Stimulated activated CD4-positive, alpha-beta T cell treated with anti-CD3 and anti-CD28 coated beads, Interleukin-12 subunit alpha, Interleukin-12 subunit beta, amount 100 ng/mL, for 4 hours (primary cell): ENCODE results near the gene PEX10.
"Not testable (repeated sequence)": the region's sequence is repeated elsewhere in the genome, so short reads cannot be mapped to it uniquely, and the experiment has no call there.

Source experiments
- DNase-seq: peaks from one replicate; pipeline ENCODE4 v3.0.0-alpha.2; 2020

Gene PEX10

DNA sequence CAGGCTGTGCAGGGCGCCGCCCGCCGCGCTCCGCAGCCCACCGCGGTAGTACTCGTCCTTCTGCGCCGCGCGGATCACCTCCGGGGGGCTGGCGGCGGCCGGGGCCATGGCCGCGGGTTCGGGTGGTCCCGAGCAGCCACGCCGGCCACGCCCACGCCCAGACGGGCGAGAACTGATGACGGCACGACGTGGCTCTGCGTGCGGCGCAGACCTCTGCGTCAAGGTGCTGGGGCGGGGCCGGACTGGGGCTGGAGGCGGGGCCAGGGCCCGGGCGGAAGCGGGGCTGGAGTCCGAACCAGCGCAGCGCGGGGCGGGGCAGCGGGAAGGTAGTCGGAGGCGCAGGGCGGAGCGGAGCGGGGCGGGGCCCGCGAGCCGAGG, at the start of gene PEX10:
PEX10 (minus strand) TSS at position 170 of the 378 bp plus-strand sequence; CDS start at position 108, 62 bp downstream.
- DNase-seq: peak; percentile 100

DNA sequence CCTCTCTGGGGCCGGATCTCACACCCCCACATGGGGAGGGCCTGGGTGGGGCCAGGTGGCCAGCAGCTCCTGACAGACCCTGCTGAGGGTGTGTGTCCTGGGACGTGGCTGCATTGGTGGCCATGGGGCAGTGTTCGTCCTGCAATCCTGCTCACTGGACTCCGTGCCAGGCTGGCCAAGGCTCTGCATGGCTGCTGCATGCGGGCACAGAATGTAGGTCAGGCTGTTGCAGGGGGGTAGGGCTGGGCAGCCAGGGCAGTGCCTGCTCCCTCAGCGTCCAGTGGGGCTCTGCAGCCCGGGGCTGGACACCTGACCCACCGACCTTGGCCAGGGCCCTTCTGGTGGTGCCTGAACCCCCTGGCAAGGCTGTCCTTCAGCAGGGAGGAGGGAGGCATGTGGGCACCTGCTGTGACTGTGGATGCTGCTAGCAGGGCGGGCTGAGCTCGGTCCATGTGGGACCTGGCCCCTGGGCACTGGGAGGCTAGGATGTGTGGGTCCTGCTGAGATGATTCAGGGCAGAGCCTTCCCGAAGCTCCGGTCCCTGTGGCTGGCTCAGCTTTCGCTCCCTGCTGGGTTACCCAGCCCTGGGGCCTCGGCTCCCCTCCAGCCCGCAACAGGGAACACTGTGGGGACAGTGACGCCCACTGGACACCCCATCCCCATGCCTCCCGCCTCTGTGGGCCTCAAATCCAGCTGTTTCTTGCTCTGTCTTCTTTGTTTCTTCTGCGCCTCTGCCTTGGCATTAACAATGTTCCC, 48.8 kb upstream of the PEX10 start:
- no peak for DNase-seq

DNA sequence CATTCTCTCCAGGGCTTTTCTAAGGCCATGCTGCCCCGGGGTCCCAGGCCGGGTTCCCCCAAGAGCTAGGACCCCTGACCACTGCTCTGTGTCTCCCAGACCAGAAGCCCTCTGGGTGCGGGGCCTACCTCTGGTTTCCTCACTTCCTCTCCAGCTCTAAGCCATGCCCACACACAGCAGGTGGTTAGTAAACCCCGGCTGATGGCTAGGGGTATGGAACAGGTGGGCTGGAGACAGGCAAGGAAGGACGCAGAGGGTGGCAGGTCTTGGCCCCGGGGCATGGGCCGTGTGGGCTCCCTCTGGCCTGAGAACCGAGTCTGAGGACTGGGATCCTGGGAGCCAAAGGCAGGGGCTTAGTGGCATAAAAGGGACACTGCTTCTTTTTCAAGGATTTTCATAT, 47.8 kb upstream of the PEX10 start:
- no peak for DNase-seq

DNA sequence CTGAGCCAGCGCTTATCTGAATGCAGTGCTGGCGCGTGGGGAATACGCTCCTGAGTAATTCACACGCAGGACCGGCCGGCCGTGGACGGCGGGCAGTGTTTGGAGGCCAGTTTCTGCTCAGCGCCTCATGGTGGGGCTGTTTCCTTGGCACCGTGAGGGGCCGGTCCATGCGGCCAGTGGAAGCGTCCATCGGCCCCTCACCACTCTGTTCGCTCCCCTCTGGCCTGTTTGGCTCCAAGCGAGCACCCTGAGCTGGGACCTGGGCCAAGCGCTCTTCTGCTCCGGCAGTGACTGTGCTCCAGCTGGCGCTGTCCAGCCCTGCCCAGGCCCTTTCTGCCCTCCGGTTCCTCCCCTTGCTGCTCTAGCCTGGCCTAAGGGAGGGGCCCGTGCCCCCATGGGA, 47.4 kb upstream of the PEX10 start:
- no peak for DNase-seq

DNA sequence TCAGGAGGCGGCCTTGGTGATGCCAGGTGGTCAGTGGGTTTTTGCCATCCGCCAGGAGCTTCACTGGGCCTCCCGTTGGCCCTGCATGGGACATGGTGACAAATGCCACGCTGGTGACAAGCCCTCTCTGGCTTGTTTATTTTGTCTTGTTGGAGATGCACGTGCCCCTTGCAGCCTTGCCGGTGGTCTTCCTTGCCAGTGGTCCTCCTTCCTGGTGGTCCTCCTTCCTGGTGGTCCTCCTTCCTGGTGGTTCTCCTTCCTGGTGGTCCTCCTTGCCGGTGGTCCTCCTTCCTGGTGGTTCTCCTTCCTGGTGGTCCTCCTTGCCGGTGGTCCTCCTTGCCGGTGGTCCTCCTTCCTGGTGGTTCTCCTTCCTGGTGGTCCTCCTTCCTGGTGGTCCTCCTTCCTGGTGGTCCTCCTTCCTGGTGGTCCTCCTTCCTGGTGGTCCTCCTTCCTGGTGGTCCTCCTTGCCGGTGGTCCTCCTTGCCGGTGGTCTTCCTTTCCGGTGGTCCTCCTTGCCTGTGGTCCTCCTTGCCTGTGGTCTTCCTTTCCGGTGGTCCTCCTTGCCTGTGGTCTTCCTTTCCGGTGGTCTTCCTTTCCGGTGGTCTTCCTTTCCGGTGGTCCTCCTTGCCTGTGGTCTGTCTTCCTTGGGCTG, 46.9 kb upstream of the PEX10 start:
- not testable (repeated sequence) for DNase-seq

DNA sequence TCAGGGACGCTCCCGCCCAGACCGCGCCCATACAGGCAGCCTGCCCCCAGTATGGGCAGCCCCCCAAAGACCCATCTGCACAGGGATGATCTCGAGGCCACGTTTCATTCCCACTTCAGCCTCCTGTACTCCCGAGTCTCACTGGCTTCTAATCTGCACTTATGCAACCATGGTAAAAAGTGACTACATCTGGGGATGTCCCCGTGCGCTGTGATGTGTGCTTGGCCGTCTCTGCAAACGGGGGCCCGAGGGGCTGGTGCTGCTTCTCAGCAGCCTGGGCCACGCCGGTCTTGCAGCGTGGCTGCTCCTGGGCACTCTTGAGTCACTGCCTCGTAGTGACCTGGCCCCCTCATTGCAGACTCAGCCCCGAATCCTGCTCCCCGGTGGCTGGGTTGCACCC, 46.3 kb upstream of the PEX10 start:
- DNase-seq: no peak

DNA sequence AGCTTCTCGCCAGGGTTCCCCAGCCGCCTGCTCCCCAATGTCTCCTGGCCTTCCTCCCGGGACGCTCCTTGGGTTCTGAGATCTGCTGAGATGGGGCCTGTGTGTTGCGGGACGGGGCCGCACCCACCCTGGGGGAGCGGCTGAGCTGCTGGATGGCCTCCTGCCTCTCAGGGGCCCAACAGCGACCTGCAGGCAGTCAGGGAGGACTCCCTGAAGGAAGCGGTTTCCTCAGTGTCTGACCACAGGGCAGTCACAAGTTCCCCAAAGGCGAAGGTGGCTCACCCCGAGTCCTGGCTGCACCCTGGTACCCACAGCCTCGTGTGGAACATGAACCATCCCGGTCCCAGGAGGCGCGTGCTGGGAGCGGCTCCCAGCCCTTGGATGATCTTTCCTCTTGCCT, 45.1 kb upstream of the PEX10 start:
- DNase-seq: no peak

DNA sequence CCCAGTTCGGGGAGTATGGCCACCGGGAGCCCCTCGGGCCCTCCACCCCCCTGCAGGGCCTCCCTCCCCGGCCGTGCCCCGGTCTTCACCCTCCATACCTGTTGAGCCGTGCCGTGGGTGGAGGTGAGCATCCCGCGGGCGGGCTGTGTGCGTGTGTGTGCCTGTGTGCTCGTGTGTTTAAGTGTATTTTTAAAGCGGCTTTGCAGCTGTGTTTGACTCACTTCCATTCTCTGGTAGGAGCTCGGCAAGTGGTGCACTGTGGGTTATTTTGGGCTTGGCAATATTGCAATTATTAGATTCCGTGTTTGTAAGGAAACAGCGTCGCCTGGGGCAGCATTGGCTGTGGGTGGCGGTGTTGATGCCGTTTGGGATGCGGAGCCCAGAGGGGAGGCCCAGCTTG, 43.4 kb upstream of the PEX10 start:
- no peak for DNase-seq

DNA sequence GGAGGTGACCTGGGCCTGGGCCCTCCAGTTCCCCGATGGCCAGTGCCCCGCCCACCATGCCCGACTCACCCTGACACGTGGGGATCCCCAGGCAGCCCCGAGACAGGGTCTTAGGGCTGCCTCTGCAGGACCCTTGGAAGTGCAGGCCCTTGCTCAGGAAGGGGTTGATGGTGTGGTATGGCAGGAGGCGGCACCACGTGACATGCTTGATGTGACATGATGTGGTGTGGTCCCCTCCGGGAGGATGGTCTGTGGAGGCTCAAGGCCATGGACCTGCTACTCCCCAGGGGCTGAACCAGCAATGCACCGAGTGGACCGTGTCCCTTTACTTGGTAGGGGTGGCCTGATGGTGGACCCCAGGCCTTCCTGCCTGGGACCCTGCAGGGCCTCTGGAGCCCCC, 41.9 kb upstream of the PEX10 start:
- no peak for DNase-seq

DNA sequence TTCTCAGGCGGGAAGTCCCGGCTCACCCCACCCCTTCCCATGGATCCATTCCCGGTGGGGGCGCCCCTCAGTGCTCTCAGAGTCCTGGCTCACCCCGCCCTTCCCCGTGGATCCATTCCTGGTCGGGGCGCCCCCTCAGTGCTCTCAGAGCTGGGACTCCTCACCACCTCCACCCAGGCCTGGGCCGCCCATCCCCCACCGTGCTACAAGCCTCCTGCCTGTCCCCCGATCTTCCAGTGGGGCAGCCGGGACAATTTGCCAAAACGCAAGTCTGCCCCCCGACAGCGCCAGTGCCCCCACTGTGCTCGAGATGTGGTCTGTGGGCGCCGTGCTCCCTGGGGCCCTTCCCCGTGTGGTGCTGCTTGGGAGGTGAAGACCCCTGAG, 40.6 kb upstream of the PEX10 start:
- no peak for DNase-seq

DNA sequence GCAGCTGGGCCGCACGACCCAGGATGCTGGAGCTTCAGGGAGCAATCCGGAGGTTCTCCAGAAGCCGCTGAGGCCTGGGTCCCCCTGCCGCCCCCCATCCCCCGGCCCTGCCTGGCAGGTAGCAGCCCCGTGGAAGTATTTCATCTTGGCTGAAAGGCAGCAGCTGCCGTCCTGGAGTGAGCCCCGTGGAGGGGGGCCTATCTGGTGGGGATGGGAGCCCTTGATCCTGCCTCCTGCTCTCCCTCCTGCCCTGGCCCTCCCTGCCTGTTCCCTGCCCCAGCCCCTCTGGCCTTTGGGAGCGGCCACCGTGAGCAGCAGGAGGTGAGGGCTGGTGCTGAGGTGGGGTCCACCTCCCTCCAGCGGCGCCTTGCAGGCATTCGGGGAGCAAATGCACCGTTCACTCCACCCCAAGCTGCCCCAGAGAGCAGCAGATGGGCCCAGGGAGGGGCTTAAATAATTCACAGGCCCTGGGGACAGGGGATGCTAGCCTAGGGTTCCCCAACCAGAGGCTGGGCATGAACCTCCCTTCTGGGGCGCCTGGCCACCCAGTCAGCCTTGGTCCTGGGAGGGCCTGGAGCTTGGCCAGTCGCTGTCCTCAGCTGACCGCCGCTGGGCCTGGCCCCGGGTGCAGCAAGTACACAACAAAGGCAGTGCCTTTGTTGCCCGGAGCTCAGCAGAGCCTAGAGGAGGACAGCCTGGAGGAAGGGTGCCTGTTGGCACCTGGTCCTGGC, 40.0 kb upstream of the PEX10 start:
- DNase-seq: no peak

DNA sequence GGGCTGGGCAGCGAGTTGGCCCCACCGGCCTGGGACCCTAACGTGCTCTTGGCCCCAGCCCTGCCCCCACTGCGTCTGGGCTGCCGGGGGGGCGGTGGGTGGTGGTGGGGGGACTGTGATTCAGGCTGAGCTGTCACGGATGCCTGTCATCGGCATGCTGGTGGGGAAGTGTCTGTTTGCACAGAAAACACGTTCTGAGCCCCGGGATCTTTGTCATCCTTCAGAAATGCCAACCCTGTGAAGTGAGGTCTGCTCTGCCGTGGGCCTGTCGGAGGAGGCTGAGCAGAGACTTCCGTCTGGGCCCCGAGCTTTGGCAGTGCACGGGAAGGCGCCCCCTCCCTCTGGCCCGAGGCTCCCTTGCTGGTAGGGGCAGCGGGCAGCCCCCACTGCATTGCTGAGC, 39.4 kb upstream of the PEX10 start:
- no peak for DNase-seq

DNA sequence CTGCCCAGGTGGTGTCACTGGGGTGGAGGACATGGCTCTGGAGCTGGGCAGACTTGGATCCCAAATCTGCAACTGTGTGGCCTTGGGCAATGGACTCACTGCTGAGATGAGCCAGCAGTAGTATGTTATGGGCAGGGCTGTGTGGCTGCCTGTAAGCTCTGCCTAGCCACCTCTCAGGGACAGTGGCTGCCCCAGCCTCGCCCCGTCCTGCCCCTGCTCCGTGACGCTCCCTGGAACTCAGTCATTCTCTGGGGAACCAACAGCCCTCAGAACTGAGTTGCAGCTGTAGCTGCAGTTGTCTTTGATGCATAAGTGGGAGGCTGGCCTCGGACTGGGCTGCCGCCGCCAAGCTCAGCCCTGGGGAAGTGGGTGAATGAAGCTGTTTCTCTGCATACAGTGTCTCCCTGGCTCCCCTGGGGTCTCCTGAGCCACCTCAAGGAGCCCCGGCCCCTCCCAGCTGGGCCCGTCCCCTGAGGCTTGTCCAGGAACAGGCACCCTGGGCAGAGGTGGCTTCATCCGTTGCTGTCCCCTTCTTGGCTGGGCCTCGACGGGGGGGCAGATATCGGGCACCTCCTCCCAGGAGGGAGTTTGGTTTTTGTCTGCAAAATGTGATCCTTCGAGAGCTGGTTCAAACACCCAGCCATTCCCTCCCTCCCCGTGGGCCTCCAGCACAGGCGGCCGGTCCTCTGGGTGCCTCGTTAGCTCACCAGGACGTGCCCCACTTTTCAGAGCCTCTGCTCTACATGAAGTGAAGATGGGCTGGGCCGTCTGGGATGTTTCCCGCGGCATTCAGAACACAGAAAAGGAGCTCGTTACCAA, 37.5 kb upstream of the PEX10 start:
- DNase-seq: no peak

DNA sequence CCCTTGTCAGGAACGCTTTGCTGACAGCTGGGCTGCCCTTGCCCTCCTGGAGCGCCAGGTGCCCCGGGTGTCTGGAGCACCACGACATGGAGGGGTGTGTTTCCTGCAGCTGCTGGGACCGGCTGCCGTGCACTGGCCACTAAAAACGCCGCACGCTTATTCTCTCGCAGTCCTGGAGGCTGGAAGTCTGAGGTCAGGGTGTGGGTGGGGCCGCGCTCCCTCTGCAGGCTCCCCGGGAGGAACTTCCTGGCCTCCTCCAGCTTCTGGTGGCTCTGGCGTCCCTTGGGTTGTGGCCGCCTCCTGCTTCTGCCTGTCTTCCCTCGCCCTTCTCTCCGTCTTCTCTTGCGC, 35.7 kb upstream of the PEX10 start:
- DNase-seq: no peak

DNA sequence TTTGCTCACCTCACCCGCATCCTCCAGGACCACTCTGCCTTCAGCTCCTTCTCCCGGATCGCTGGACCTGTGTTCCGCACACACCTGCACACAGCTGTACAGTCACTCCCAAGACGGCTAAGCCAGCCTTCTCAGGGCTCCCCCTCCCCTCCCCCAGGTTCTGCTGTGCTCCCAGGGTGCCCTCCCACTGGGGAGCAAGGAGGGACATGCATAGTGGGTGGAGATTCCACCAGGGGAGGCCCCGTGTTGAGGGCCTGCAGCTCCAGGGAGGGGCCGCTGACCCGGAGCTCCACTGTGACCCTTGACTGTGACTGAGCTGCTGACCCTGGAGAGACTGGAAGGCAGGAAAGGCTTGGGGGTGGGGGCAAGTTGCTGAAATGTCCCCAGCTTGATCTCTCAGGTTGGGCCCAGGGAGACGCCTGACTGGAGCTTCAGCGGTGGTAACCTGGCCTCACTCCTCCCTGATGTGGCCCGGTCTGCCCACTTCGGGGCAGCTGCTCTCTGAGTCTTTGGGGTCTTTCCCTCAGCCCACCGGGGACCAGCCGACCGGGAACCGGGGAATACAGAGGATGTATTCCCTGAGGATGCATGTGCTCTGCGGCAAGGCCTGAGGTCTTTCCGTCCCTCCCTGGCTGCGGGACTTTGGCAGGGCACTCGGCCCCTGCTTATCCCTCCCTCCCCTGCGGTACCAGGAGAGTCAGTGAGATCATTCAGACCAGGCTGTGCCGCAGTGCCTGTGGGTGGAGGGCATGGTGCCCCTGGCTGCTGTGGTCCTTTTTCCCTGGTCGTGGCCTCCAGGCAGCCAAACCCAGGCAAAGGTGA, 35.1 kb upstream of the PEX10 start:
- no peak for DNase-seq

DNA sequence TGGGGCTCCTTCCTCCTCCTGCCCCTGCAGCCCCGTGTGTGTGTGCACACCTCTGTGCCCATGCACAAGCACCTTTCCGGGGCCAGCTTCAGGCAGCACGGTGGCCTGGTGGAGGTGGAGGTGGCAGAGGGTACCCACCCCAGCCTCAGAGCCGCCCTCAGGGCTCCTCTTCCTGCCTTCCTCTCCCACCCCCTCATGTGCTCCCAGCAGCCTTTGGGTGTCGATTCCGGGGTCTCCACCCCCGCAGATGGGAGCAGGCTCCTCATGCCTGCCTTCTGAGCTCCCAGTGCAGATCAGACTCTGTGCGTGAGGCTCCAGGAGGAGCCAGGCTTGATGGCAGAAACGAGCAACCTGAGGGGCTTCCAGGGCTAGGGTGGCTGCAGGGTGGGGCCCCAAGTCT, 34.5 kb upstream of the PEX10 start:
- no peak for DNase-seq

DNA sequence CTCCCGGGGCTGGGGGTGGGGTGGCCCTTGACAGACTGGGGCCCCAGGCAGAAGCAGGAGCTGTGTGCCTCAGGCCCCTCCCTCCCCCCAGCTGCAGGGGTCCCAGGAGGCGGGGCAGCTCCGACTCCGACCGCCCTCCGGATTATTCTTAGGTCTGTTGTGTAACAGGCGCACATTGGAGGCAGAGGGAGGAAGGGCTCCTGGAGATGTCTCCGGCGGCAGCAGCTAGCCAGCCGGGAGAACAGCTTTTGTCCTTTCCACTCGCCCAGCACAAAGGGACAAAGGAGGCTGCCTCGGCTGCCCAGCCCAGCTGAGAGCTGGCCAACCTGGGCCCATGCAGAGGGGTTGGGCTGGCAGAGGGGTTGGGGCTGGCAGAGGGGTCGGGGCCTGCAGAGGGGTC, 34.0 kb upstream of the PEX10 start:
- no peak for DNase-seq

DNA sequence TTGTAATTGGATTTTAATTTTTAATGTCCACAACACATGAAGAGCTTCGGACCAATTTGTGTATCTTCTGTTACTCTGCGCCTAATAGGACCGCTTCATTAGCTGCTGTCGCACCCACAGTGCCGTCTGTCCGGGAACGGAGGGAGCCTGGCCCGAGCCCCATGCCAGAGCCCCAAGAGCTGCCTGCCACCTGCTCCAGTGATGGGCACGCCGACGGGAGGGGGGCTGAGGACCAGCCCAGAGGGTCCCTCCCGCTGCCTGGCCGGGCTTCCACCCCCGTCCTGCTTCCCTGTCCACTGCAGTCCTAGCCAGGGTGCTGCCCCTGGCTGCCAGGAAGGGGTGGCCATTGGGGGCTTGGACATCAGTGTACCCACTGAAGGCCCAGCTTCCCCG, 33.5 kb upstream of the PEX10 start:
- no peak for DNase-seq

DNA sequence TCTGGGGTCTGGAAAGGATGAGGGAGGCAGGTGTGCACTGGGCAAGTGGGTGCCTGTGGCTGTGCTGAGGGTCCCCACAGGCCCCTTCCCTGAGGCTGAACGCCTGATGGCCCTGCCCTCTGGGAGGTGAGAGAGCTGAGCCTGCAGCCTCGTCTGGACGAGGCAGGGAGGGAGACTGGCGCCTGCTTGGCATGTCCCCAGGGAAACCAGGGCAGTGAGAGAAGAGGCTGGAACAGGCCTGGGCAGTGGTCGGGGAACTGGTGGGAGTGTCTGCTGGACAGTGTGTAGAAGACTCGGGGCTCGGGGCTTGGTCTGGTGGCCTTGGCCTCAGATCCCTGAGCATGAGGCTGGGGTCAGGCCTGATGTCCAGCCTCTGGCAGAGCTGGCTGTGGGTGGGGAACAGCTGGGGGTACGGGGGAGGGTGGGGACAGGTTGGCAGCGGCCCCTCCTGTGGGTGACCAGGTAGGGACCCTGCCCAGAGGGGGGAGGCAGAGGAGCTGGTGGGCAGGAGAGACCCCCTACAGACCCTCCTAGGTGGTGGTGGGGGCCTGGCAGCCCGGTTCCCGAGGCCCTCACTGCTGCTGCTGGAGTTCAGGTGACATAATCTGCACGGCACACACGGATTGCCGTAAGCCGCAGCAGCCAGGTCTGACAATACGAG, 32.9 kb upstream of the PEX10 start:
- DNase-seq: no peak

DNA sequence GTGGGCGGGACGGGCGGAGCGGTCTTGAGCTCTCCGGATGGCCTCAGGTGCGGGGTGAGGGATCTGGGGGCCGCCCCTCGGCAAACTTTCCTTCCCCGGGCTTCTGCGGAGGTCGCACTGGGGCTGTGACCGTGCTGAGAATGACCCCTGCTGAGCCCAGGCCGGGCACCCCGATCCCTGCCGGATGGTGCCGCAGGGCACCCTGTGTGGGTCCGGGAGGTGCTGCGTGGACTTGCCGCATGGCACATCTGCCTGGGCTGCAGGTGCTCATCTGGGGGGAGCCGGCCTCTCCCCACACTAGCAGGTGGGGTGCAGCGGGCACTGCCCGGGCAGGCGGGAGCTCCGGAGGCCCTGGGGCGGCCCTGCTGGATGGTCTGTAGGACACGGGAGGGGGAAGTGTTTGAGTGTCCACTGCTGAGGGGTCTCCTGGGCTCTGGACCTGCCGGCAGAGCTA, 31.8 kb upstream of the PEX10 start:
- no peak for DNase-seq

DNA sequence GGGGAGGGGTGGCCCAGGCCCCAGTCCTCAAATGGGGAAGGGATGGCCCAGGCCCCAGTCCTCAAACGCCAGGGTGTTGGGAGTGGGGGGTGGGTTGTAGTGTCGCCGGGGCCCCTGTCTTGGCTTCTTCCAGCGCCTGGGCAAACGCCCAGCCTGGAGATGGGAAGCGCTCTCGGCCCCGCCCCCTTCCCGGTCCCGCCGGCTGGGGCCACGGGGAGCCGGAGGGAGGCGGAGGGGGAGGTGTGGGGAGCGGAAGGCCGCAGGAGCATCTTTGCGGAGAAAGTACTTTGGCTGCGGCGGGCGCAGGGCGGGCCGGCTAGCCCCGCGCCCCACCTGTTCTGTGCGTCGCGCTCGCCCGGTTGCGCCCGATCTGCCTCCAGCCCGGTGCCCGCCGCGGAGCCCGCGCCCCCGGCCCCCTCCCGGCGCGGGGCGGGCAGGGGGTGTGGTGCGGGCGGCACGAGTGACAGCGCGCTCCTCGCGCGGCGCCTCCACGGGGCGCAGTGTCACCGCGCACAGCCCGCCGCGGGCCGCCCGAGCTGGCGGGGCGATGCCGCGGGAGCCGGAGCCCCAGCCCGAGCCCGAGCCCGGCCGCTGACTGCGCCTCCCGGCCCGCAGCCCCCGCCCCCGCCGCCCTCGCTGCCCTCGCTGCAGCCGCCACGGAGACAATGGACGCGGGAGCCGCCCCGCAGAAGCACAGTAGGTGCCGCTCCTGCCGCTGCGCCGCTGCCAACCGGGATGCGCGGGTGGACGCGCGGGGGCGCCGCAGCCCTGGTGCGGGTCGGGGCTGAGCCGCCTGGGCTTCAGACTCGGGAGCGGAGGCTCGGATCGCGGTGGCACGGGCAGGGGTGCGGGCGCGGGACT, 31.1 kb upstream of the PEX10 start:
- peak; percentile 11 for DNase-seq
